Activated CD4-positive, CD25-positive, alpha-beta regulatory T cell treated with anti-CD3 and anti-CD28 coated beads, Interleukin-2, amount 50 U/mL, for 16 hours (primary cell): Measurements from ENCODE around the gene SLC36A1.
"Not testable (repeated sequence)": the region's sequence is repeated elsewhere in the genome, so short reads cannot be mapped to it uniquely, and the experiment has no call there.

ENCODE experiments used
- DNase-seq: peaks from one replicate; pipeline ENCODE4 v3.0.0-alpha.2; 2020; ENCODE audit warnings: low read depth, low spot score

The SLC36A1 gene

GRCh38 chr5:151483176-151483575 is 35.8 kb downstream of the SLC36A1 start:
- DNase-seq, result no peak

GRCh38 chr5:151483647-151484046 is 36.2 kb downstream of the SLC36A1 start:
- DNase-seq, result no peak

GRCh38 chr5:151487544-151487943 is 40.1 kb downstream of the SLC36A1 start:
- DNase-seq, result no peak

DNA sequence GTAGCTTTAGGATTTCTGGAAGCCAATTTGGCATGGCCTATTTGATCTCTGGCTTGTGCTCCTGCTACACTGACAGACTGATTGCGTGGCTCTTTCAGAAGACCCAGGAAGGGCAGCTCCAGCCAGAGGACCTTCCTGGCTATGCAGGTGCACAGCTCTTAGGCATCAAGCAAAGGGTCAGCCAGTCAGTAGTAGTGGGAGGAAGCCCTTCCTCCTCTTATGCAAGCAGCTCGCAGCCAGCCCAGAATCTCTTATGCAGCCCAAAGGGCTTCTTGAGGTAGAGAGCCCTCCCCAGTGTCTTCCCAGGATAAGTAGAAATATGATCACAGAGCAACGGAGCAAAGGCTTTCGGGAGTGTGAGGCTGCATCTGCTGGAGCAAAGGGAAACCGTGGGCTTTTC is 43.2 kb downstream of the SLC36A1 start:
- no peak for DNase-seq

- no peak for DNase-seq
These were observed 43.7 kb downstream of the SLC36A1 start for GRCh38 chr5:151491062-151491461.

- DNase-seq, result no peak
These were observed 45.3 kb downstream of the SLC36A1 start for GRCh38 chr5:151492729-151493128.

GRCh38 chr5:151493665-151494064 is 46.3 kb downstream of the SLC36A1 start:
- no peak for DNase-seq

GRCh38 chr5:151495320-151495719 is 47.9 kb downstream of the SLC36A1 start:
- no peak for DNase-seq

- DNase-seq, result no peak
These were observed 48.7 kb downstream of the SLC36A1 start for GRCh38 chr5:151496041-151496484.

DNA sequence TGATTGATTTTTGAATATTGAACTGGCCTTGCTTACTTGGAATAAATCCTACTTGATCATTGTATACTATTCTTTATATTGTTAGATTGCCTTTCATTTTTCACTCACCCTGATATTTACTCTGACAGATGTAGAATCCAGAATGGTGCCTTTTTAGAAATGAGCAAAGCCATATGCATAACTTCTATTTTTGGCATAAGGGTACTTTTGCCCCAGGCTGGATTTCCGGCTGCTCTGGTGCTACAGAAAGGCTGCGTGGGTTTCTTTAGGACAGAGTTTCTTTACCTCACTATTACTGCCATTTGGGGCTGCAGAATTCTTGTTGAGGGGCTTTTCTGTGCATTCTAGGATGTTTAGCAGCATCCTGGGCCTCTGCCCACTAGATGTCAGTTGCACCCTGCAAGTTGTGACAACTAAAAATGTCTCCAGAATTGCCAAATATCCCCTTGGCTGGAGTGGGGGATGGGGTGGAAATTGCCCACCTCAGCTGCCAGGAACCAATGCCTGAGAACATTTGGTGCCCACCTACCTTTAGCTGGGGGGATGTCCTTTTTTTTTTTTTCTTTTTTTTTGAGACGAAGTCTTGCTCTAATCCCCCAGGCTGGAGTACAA is 50.1 kb downstream of the SLC36A1 start:
- no peak for DNase-seq

DNA sequence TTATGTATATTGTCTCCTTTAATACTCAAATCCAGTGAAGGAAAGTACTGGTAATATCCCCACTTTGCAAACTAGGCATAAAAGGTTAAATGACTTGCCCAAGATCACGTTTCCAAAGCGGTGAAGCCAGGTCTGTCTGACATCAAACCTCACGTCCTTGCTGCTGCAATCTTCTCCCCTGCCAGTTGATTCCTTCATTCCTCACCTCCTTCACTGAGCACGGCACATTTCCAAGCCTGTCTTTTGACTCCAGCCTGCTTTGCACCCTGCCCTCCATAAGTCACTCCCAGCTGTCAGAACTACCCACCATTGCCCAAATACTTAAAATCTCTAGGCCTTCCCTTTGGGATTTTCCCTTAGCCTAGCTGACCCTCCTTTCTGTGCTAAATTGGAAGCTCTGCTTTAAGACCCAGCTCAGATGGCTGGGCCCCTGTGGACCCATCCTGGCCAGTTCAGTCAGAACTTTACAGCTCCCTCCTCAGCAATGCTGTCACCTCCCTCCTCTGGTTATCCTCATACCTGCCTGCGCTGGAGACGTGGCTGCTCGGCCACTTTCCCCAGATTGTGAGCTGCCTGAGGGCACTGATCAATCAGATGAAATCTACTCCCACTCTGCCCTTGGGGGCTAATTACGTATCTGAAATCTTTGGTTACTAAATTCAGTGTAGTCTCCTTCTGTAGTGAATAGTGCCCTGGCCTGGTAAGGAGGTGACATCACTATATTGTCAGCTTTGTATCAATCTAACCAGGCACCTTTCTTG is 51.2 kb downstream of the SLC36A1 start:
- DNase-seq, result no peak

GRCh38 chr5:151499501-151500035 is 52.2 kb downstream of the SLC36A1 start:
- no peak for DNase-seq

DNA sequence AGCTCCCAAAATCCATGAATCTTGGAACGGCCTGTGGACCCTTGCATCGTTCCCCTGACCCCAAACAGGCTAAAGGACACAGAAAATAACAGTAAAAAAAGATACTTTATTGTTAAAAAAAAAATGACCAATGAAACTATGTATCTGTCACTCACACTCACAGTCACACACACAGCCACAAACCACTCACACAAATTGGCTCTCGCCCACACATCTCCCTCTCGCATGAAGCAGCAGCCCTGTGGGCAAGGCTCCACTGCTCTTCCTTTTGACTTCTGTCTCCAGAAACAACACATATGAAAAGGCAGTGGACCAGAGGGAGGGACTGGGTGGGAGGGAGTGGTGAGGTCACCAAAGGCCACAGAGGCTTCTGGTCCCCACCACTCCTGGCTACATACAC is 56.6 kb downstream of the SLC36A1 start:
- DNase-seq, result no peak

GRCh38 chr5:151508308-151508707 is 60.9 kb downstream of the SLC36A1 start:
- DNase-seq, result not testable (repeated sequence)

DNA sequence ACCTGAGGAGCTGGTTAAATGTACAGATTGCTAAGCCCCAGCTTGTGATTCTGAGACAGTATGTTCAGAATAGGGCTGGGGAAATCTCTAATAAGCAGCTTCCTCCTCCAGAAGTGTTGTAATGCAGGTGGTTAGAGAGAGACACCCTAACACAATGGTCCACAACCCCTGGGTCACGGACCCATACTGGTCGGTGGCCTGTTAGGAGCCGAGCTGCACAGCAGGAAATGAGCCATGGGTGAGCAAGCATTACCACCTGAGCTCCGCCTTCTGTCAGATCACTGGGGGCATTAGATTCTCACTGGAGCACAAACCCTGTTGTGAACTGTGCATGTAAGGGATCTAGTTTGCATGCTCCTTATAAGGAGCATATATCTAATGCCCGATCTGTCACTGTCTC is 61.8 kb downstream of the SLC36A1 start:
- no peak for DNase-seq

- no peak for DNase-seq
These were observed 62.4 kb downstream of the SLC36A1 start for GRCh38 chr5:151509836-151510235.

DNA sequence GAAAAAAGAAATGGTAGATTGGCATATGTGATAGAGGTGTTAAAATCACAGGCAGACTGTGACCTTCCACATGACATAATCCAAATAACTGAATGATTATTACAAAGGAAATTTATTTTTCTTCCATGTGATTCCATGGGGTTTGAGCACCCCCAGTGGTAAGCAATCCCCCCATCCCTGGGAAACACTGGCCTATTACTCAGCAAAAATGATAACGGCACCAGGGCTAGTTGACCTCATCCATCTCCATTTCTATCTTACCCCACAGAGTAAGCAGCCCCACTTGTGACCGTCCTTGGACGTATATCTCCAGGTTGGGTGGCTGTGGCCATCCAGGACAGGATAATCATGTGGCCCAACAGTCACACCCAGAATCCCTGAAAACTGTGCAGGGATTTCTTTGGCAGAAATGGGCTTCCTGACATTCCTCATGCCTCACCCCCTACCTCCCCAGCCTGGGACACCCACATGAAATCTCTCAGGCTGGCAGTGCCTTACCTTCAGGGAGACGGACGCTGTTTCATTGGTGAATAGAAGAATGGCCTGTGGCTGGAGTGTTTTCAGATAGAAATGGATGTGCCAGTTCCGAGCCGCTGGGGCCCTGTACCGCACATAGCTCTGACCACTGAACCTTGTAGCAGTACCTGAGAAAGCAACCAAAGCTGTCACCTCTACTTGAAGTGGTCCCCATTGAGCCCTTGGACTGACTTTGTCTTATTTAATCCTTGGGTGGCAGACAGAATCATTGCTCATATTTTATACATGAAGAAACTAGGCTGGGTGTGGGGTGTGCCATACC is 69.9 kb downstream of the SLC36A1 start:
- DNase-seq, result no peak

- DNase-seq, result no peak
These were observed 72.9 kb downstream of the SLC36A1 start for GRCh38 chr5:151520294-151520693.

GRCh38 chr5:151522226-151522625 is 74.8 kb downstream of the SLC36A1 start:
- DNase-seq, result no peak

DNA sequence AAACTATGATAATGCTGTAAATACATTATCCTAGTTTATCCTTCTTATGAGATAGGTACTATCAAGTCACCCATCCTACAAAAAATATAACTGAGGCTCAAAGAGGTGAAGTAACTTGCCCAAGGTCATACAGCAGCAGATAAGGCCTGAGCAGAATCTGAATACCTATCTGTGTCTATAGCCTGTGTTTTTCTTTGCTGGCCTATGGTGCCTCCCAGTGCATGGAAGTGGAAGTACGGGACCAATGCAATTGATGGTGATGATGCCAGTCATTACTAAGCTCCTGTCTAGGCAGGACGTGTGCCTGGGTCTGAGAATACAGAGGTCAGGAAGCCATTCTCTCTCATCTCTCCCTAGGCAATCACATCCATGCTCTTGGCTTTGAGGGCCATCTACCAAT is 75.9 kb downstream of the SLC36A1 start:
- no peak for DNase-seq

DNA sequence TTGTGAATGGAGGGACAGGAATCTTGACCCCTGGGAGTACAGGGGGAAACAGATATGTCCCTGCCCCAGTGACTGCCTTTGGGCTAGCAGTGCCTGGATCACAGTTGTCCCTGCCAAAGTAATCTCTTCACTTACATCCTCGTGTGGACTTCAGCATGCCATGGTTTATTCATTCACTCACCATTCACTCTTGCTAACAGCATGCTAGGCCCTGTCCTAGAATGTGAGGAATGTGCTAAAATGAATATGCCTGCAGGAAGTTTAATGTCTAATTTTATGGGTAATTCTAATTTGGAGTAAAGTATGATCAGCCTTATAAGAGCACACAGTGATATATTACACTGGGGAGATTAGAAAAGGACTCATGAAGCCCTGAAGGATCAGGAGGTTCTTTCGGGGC is 80.8 kb downstream of the SLC36A1 start:
- DNase-seq, result no peak

DNA sequence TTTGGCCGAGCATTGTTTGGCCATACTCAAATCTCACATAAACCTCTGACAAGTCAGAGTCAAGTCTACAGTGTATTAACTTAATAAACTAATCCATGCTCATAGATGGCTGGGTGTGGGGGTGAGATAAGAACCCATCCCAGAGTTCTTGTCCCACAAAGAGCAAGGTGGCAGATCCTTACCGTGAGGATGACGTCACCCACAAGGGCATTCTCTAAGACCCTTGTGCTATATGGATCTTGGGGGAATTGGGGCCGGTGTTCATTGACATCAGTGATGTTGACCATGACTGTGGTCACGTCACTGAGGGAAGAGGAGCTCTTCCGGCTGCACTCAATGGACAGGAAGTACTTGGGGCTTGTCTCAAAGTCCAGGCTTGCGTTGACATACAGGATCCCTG is 81.6 kb downstream of the SLC36A1 start:
- DNase-seq, result no peak
